OCI-LY7 (cell line): Measurements from ENCODE around the gene RNF17. TPM values are rescaled to one million over a fixed set of nuclear protein-coding genes. Genes with fewer than 3 reads are reported as not detected.

Experiments
- BruUV-seq: library from RNA; stranded (reverse); fragments of 400-500 nt; replicated peaks from 2 replicates; lab custom pipeline; 2021; lab: Mats Ljungman, UMichigan
- CTCF ChIA-PET: fragments of 300-600 bp; sonication (Branson Sonifier 250); formaldehyde crosslinking; loops from one replicate; lab custom pipeline; 2022; ENCODE audit warnings: antibody characterized with exemption; ENCODE audit not compliant: unreplicated experiment; lab: Charles Lee
- POLR2A ChIA-PET: fragments of 300-600 bp; sonication (Branson Sonifier 250); formaldehyde crosslinking; loops from one replicate; lab custom pipeline; 2022; ENCODE audit warnings: antibody characterized with exemption; lab: Charles Lee
- DNase-seq: peaks from one replicate; pipeline ENCODE4 v3.0.0-alpha.2; 2015; ENCODE audit warnings: low spot score
- H2AFZ ChIP-seq: fragments of 200-600 bp; sonication (generic), shearing (Covaris generic); 2 replicates; pipeline ENCODE4 v1.6.1; 2014; ENCODE audit warnings: mild to moderate bottlenecking, antibody characterized with exemption, low read length, moderate library complexity
- H3K27ac ChIP-seq: fragments of 200-600 bp; sonication (generic); 2 replicates; pipeline ENCODE4 v1.5.1; 2014; ENCODE audit warnings: mixed run types, low read depth, mild to moderate bottlenecking, moderate library complexity, low read length, inconsistent platforms; ENCODE audit not compliant: poor library complexity, severe bottlenecking
- H3K36me3 ChIP-seq: fragments of 200-600 bp; sonication (generic); 2 replicates; pipeline ENCODE4 v1.6.1; 2014; ENCODE audit warnings: mild to moderate bottlenecking, antibody characterized with exemption, low read length, moderate library complexity, mixed read lengths; ENCODE audit not compliant: insufficient read depth
- H3K4me1 ChIP-seq: fragments of 200-600 bp; sonication (generic); 2 replicates; pipeline ENCODE4 v1.5.1; 2014; ENCODE audit warnings: mild to moderate bottlenecking, low read length; ENCODE audit not compliant: insufficient read depth, poor library complexity, severe bottlenecking
- H3K4me2 ChIP-seq: fragments of 200-600 bp; sonication (generic); 2 replicates; pipeline ENCODE4 v1.6.1; 2014; ENCODE audit warnings: mild to moderate bottlenecking, low read length
- H3K4me3 ChIP-seq: fragments of 200-600 bp; sonication (generic); 2 replicates; pipeline ENCODE4 v1.5.1; 2014; ENCODE audit warnings: mild to moderate bottlenecking, low read depth, low read length; ENCODE audit not compliant: poor library complexity, severe bottlenecking
- H3K79me2 ChIP-seq: fragments of 200-600 bp; sonication (generic); 2 replicates; pipeline ENCODE4 v1.6.1; 2016; ENCODE audit warnings: low read depth, mild to moderate bottlenecking, low read length, moderate library complexity, mixed read lengths; ENCODE audit not compliant: insufficient read depth
- H3K9me2 ChIP-seq: fragments of 200-600 bp; sonication (generic); 2 replicates; pipeline ENCODE4 v1.6.1; 2016; ENCODE audit warnings: mild to moderate bottlenecking, low read length, mixed read lengths; ENCODE audit not compliant: insufficient read depth
- H3K9me3 ChIP-seq: fragments of 200-600 bp; sonication (generic); 2 replicates; pipeline ENCODE4 v1.6.1; 2014; ENCODE audit warnings: mild to moderate bottlenecking, mixed run types, low read length, mixed read lengths
- H4K20me1 ChIP-seq: fragments of 200-600 bp; sonication (generic); 2 replicates; pipeline ENCODE4 v1.6.1; 2014; ENCODE audit warnings: mild to moderate bottlenecking, antibody characterized with exemption, low read length, moderate library complexity, mixed read lengths; ENCODE audit not compliant: insufficient read depth
- CTCF ChIP-seq: fragments of 200-600 bp; sonication (generic); conservative IDR thresholded peaks from 2 replicates; pipeline ENCODE4 v1.5.1; 2014; ENCODE audit warnings: mild to moderate bottlenecking, antibody characterized with exemption, low read length, moderate library complexity, mixed read lengths
- EZH2phosphoT487 ChIP-seq: fragments of 200-600 bp; sonication (generic); IDR thresholded peaks from 2 replicates; pipeline ENCODE4 v1.6.1; 2018; ENCODE audit warnings: low read depth, borderline replicate concordance, mild to moderate bottlenecking, mixed run types, antibody characterized with exemption, low read length, moderate library complexity, mixed read lengths
- intact Hi-C: fragments of 100-400 bp; cut with micrococcal nuclease; formaldehyde crosslinking; loops from one replicate; pipeline ENCODE4 v1.10.0; 2022; ENCODE audit not compliant: unreplicated experiment
- total RNA-seq, 2 experiments: library from RNA; depleted of rRNA in 1 of 2; stranded (reverse); fragments of >200 nt in 1 of 2; shearing (Covaris generic) in 1 of 2; gene quantifications; 2 replicates each; pipeline ENCODE4 v1.2.3, GENCODE V29; 2014 to 2022

RNF17 gene
- total RNA-seq, 2 experiments from 2014 or later: not detected

GRCh38 chr13:24842549-24843274 lies 78.7 kb downstream of the RNF17 start:
- Histone ChIP-seq H3K4me1 (no peaks in the 10 kb centered on the region), H3K4me3 (no peak overlapping the region), H3K27ac (no peak overlapping the region), H3K9me2 (no peaks in the 10 kb centered on the region), H3K79me2 (no peaks in the 10 kb centered on the region), H3K9me3 (no peaks in the 10 kb centered on the region), H3K4me2 (no peak overlapping the region), H2AFZ (no peak overlapping the region), H4K20me1 (no peaks in the 10 kb centered on the region), H3K36me3 (no peaks in the 10 kb centered on the region)
- BruUV-seq: no TSS peak
- TF ChIP-seq EZH2phosphoT487 (no peak), CTCF (no peak)
- ChIA-PET POLR2A (interaction anchor here (0.6 kb wide), 1 partner anchor 23 kb away, joined by 3 read pairs; no protein-coding TSS in a partner anchor), CTCF (no interaction called here)
- DNase-seq: no peak
- intact Hi-C loops: no loop called here

- BruUV-seq: no TSS peak
- Histone ChIP-seq H3K79me2 (no peaks in the 10 kb centered on the region), H3K27ac (no peak overlapping the region), H3K4me3 (no peak overlapping the region), H3K4me1 (no peaks in the 10 kb centered on the region), H3K4me2 (no peak overlapping the region), H3K9me2 (no peaks in the 10 kb centered on the region), H2AFZ (no peak overlapping the region), H3K36me3 (no peaks in the 10 kb centered on the region), H3K9me3 (no peaks in the 10 kb centered on the region), H4K20me1 (no peaks in the 10 kb centered on the region)
- intact Hi-C loops: no loop called here
- ChIA-PET POLR2A (no interaction called here), CTCF (no interaction called here)
- TF ChIP-seq EZH2phosphoT487: no peak
- no peak for TF ChIP-seq CTCF
- DNase-seq: no peak
These were observed 87.6 kb downstream of the RNF17 start for GRCh38 chr13:24851546-24851945.

GRCh38 chr13:24854311-24854710 lies 90.3 kb downstream of the RNF17 start:
- Histone ChIP-seq H3K4me1 (no peaks in the 10 kb centered on the region), H3K9me3 (no peaks in the 10 kb centered on the region), H4K20me1 (no peaks in the 10 kb centered on the region), H3K79me2 (no peaks in the 10 kb centered on the region), H3K9me2 (no peaks in the 10 kb centered on the region), H3K4me3 (no peak overlapping the region), H3K4me2 (no peak overlapping the region), H2AFZ (no peak overlapping the region), H3K27ac (no peak overlapping the region), H3K36me3 (no peaks in the 10 kb centered on the region)
- DNase-seq: no peak
- ChIA-PET POLR2A (no interaction called here), CTCF (no interaction called here)
- BruUV-seq: no TSS peak
- intact Hi-C loops: no loop called here
- TF ChIP-seq EZH2phosphoT487 (no peak), CTCF (no peak)
